Astrocyte (in vitro differentiated cells and primary cell): Measurements from ENCODE around the gene SUMF1. TPM values are rescaled to one million over a fixed set of nuclear protein-coding genes. Genes with fewer than 3 reads are reported as not detected.

ENCODE experiments used
- DNase-seq: peaks from one replicate; pipeline ENCODE4 v3.0.0-alpha.2; 2010; ENCODE audit warnings: low read depth
- FAIRE-seq: peaks from 2 replicates; lab custom pipeline; 2011; peaks lifted over from hg19 to GRCh38; lab: Jason Lieb, UNC
- H2AFZ ChIP-seq: 2 replicates; pipeline ENCODE4 v1.6.0; 2012; ENCODE audit warnings: low read depth, low read length, inconsistent platforms
- H3K27ac ChIP-seq: 2 replicates; pipeline ENCODE4 v1.5.1; 2011; ENCODE audit warnings: low read depth, low read length, inconsistent platforms
- H3K27me3 ChIP-seq: 2 replicates; pipeline ENCODE4 v1.6.0; 2011; ENCODE audit warnings: low read length, inconsistent platforms; ENCODE audit not compliant: insufficient read depth
- H3K36me3 ChIP-seq: 2 replicates; pipeline ENCODE4 v1.5.1; 2011; ENCODE audit warnings: low read length, inconsistent platforms; ENCODE audit not compliant: insufficient read depth
- H3K4me1 ChIP-seq: 2 replicates; pipeline ENCODE4 v1.5.1; 2011; ENCODE audit warnings: low read length, inconsistent platforms; ENCODE audit not compliant: insufficient read depth
- H3K4me2 ChIP-seq: 2 replicates; pipeline ENCODE4 v1.6.0; 2012; ENCODE audit warnings: low read length, inconsistent platforms
- H3K4me3 ChIP-seq: 2 replicates; pipeline ENCODE4 v1.5.1; 2011; ENCODE audit warnings: low read depth, mild to moderate bottlenecking, low read length, inconsistent platforms; ENCODE audit not compliant: insufficient read depth
- H3K79me2 ChIP-seq: 2 replicates; pipeline ENCODE4 v1.6.0; 2012; ENCODE audit warnings: mild to moderate bottlenecking, low read length, inconsistent platforms; ENCODE audit not compliant: insufficient read depth
- H3K9ac ChIP-seq: 2 replicates; pipeline ENCODE4 v1.6.0; 2012; ENCODE audit warnings: mild to moderate bottlenecking, low read length, inconsistent platforms
- H3K9me3 ChIP-seq: 2 replicates; pipeline ENCODE4 v1.5.1; 2012; ENCODE audit warnings: low read depth, mild to moderate bottlenecking, low read length, inconsistent platforms; ENCODE audit not compliant: insufficient read depth
- H4K20me1 ChIP-seq: 2 replicates; pipeline ENCODE4 v1.6.0; 2012; ENCODE audit warnings: low read length, inconsistent platforms; ENCODE audit not compliant: insufficient read depth
- H3K27ac Mint-ChIP-seq: one replicate; pipeline ENCODE4 v1.8.0; 2021; ENCODE audit warnings: mild to moderate bottlenecking, mixed read lengths; ENCODE audit not compliant: unreplicated experiment
- H3K27me3 Mint-ChIP-seq: one replicate; pipeline ENCODE4 v1.8.0; 2021; ENCODE audit warnings: low read depth, mixed read lengths; ENCODE audit not compliant: unreplicated experiment
- H3K36me3 Mint-ChIP-seq: one replicate; pipeline ENCODE4 v1.8.0; 2021; ENCODE audit warnings: low read depth, mixed read lengths; ENCODE audit not compliant: unreplicated experiment
- H3K4me1 Mint-ChIP-seq: one replicate; pipeline ENCODE4 v1.8.0; 2021; ENCODE audit warnings: low read depth, mixed read lengths; ENCODE audit not compliant: unreplicated experiment
- H3K4me3 Mint-ChIP-seq: one replicate; pipeline ENCODE4 v1.8.0; 2021; ENCODE audit warnings: mild to moderate bottlenecking, moderate library complexity, mixed read lengths; ENCODE audit not compliant: unreplicated experiment
- H3K9me3 Mint-ChIP-seq: one replicate; pipeline ENCODE4 v1.8.0; 2021; ENCODE audit warnings: mild to moderate bottlenecking, mixed read lengths; ENCODE audit not compliant: unreplicated experiment
- CTCF ChIP-seq: IDR thresholded peaks from 2 replicates; pipeline ENCODE4 v1.5.1; 2011; ENCODE audit warnings: low read depth, mild to moderate bottlenecking, inconsistent platforms, low read length, moderate library complexity; ENCODE audit not compliant: insufficient read depth
- EZH2 ChIP-seq: IDR thresholded peaks from 2 replicates; pipeline ENCODE4 v1.6.1; 2012; ENCODE audit warnings: mild to moderate bottlenecking, low read length, inconsistent platforms; ENCODE audit not compliant: insufficient read depth
- total RNA-seq: library from RNA; stranded (reverse); gene quantifications from 2 replicates; pipeline ENCODE4 v1.2.1, GENCODE V29; 2021

The SUMF1 gene
- total RNA-seq, 1 donor from 2014 or later: 17.4 TPM

GRCh38 chr3:4504340-4505261, 37.5 kb upstream of the SUMF1 start:
- H3K79me2 ChIP-seq: no peaks in the 10 kb centered on the region
- no peak overlapping the region for H3K4me3 ChIP-seq
- H2AFZ ChIP-seq: no peak overlapping the region
- H3K27ac ChIP-seq: no peak overlapping the region
- H3K27ac Mint-ChIP-seq: no peak overlapping the region
- DNase-seq (no peak), FAIRE-seq (no peak)
- H3K4me2 ChIP-seq: no peak overlapping the region
- H3K4me1 ChIP-seq: no peaks in the 10 kb centered on the region
- H3K4me1 Mint-ChIP-seq: no peaks in the 10 kb centered on the region
- no peak overlapping the region for H3K4me3 Mint-ChIP-seq
- peaks cover 7% of the 10 kb centered on the region for H3K27me3 Mint-ChIP-seq
- H3K36me3 ChIP-seq: no peaks in the 10 kb centered on the region
- no peaks in the 10 kb centered on the region for H3K27me3 ChIP-seq
- TF ChIP-seq CTCF: no peak
- no peak for TF ChIP-seq EZH2
- H4K20me1 ChIP-seq: no peaks in the 10 kb centered on the region
- H3K9me3 Mint-ChIP-seq: no peaks in the 10 kb centered on the region
- H3K36me3 Mint-ChIP-seq: no peaks in the 10 kb centered on the region
- no peak overlapping the region for H3K9ac ChIP-seq
- H3K9me3 ChIP-seq: no peaks in the 10 kb centered on the region

- H3K27me3 ChIP-seq: no peaks in the 10 kb centered on the region
- TF ChIP-seq CTCF (no peak), EZH2 (no peak)
- no peaks in the 10 kb centered on the region for H3K9me3 ChIP-seq
- Mint-ChIP-seq H3K4me1 (no peaks in the 10 kb centered on the region), H3K27ac (no peak overlapping the region), H3K4me3 (no peak overlapping the region), H3K27me3 (peaks cover 7% of the 10 kb centered on the region), H3K36me3 (no peaks in the 10 kb centered on the region), H3K9me3 (no peaks in the 10 kb centered on the region)
- H3K9ac ChIP-seq: no peak overlapping the region
- H3K36me3 ChIP-seq: no peaks in the 10 kb centered on the region
- no peaks in the 10 kb centered on the region for H3K79me2 ChIP-seq
- no peak overlapping the region for H3K27ac ChIP-seq
- DNase-seq (no peak), FAIRE-seq (no peak)
- no peak overlapping the region for H3K4me3 ChIP-seq
- H4K20me1 ChIP-seq: no peaks in the 10 kb centered on the region
- no peak overlapping the region for H2AFZ ChIP-seq
- H3K4me2 ChIP-seq: no peak overlapping the region
- no peaks in the 10 kb centered on the region for H3K4me1 ChIP-seq
Observed at GRCh38 chr3:4503050-4503449, 36.0 kb upstream of the SUMF1 start.

- Mint-ChIP-seq H3K4me1 (no peaks in the 10 kb centered on the region), H3K36me3 (no peaks in the 10 kb centered on the region), H3K27ac (no peak overlapping the region), H3K4me3 (no peak overlapping the region), H3K27me3 (peaks cover 5% of the 10 kb centered on the region), H3K9me3 (no peaks in the 10 kb centered on the region)
- no peak for TF ChIP-seq EZH2
- TF ChIP-seq CTCF: no peak
- DNase-seq: no peak
- no peak overlapping the region for H3K4me3 ChIP-seq
- FAIRE-seq: no peak
- no peak overlapping the region for H3K4me2 ChIP-seq
- H3K36me3 ChIP-seq: no peaks in the 10 kb centered on the region
- H3K79me2 ChIP-seq: no peaks in the 10 kb centered on the region
- no peak overlapping the region for H3K27ac ChIP-seq
- H3K4me1 ChIP-seq: no peaks in the 10 kb centered on the region
- H3K9ac ChIP-seq: no peak overlapping the region
- H4K20me1 ChIP-seq: no peaks in the 10 kb centered on the region
- no peaks in the 10 kb centered on the region for H3K9me3 ChIP-seq
- no peaks in the 10 kb centered on the region for H3K27me3 ChIP-seq
- no peak overlapping the region for H2AFZ ChIP-seq
Observed at GRCh38 chr3:4501927-4502326, 34.9 kb upstream of the SUMF1 start.
